ENCODE results near the gene DAZAP2. TPM values are rescaled to one million over a fixed set of nuclear protein-coding genes. Genes with fewer than 3 reads are reported as not detected.

The DAZAP2 gene
- polyA plus RNA-seq, 1 donor from 2014 or later: 97.9 TPM

DNA sequence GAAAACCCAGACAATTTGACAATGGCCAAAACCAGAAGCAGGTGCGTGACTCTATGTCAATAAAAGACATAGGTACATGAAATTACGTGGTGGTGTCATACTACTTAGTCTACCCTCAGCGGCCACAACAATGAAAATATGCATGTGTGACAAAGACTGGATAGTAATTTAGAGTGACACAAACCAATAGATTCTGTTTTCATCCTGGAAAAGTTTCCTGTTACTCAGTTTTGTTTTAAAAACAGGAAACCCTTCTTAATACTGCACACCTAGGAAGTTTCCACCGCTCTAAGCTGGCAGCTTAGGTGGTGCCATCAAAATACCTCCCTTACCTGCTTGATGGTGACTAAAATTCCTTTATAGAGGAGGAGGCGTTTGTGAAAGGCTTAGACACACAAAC lies 35.9 kb upstream of the DAZAP2 start:
- Histone ChIP-seq H3K4me3 (ENCODE audit: low read length) (no peak overlapping the region), H3K9ac (ENCODE audit: low read length) (no peak overlapping the region), H3K27ac (ENCODE audit: low read length) (no peak overlapping the region), H3K36me3 (ENCODE audit: insufficient read depth, low read length) (no peaks in the 10 kb centered on the region), H3K79me2 (replicated peaks; ENCODE audit: insufficient read depth, low read length) (no peaks in the 10 kb centered on the region), H3F3A (ENCODE audit: insufficient read depth, low read length, poor library complexity, severe bottlenecking) (no peaks in the 10 kb centered on the region), H3K9me3 (ENCODE audit: low read length) (no peaks in the 10 kb centered on the region), H3K27me3 (ENCODE audit: insufficient read depth, low read depth, low read length) (no peaks in the 10 kb centered on the region), H4K20me1 (ENCODE audit: insufficient read depth) (no peaks in the 10 kb centered on the region), H3K4me2 (ENCODE audit: low read length) (no peak overlapping the region), H3K9me2 (ENCODE audit: insufficient read depth, low read length) (no peaks in the 10 kb centered on the region), H2AFZ (ENCODE audit: low read depth, low read length) (no peak overlapping the region)
- TF ChIP-seq, protein P1, sequence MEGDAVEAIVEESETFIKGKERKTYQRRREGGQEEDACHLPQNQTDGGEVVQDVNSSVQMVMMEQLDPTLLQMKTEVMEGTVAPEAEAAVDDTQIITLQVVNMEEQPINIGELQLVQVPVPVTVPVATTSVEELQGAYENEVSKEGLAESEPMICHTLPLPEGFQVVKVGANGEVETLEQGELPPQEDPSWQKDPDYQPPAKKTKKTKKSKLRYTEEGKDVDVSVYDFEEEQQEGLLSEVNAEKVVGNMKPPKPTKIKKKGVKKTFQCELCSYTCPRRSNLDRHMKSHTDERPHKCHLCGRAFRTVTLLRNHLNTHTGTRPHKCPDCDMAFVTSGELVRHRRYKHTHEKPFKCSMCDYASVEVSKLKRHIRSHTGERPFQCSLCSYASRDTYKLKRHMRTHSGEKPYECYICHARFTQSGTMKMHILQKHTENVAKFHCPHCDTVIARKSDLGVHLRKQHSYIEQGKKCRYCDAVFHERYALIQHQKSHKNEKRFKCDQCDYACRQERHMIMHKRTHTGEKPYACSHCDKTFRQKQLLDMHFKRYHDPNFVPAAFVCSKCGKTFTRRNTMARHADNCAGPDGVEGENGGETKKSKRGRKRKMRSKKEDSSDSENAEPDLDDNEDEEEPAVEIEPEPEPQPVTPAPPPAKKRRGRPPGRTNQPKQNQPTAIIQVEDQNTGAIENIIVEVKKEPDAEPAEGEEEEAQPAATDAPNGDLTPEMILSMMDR (IDR thresholded peaks at IDR 0.05; ENCODE audit: poor library complexity, severe bottlenecking): no peak
- TF ChIP-seq, protein P2, sequence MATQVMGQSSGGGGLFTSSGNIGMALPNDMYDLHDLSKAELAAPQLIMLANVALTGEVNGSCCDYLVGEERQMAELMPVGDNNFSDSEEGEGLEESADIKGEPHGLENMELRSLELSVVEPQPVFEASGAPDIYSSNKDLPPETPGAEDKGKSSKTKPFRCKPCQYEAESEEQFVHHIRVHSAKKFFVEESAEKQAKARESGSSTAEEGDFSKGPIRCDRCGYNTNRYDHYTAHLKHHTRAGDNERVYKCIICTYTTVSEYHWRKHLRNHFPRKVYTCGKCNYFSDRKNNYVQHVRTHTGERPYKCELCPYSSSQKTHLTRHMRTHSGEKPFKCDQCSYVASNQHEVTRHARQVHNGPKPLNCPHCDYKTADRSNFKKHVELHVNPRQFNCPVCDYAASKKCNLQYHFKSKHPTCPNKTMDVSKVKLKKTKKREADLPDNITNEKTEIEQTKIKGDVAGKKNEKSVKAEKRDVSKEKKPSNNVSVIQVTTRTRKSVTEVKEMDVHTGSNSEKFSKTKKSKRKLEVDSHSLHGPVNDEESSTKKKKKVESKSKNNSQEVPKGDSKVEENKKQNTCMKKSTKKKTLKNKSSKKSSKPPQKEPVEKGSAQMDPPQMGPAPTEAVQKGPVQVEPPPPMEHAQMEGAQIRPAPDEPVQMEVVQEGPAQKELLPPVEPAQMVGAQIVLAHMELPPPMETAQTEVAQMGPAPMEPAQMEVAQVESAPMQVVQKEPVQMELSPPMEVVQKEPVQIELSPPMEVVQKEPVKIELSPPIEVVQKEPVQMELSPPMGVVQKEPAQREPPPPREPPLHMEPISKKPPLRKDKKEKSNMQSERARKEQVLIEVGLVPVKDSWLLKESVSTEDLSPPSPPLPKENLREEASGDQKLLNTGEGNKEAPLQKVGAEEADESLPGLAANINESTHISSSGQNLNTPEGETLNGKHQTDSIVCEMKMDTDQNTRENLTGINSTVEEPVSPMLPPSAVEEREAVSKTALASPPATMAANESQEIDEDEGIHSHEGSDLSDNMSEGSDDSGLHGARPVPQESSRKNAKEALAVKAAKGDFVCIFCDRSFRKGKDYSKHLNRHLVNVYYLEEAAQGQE (IDR thresholded peaks at IDR 0.05; ENCODE audit: borderline replicate concordance): no peak
- TF ChIP-seq MXI1 (conservative IDR thresholded peaks at IDR 0.05; ENCODE audit: poor library complexity, severe bottlenecking) (no peak), SMC3 (conservative IDR thresholded peaks at IDR 0.05; ENCODE audit: poor library complexity) (no peak), POLR2AphosphoS5 (IDR thresholded peaks at IDR 0.05) (no peak), TAF1 (IDR thresholded peaks at IDR 0.05; ENCODE audit: low read depth) (no peak), EZH2 (IDR thresholded peaks at IDR 0.05; ENCODE audit: borderline replicate concordance, insufficient read depth, low read length, poor library complexity, severe bottlenecking) (no peak), RAD21 (conservative IDR thresholded peaks at IDR 0.05) (no peak), EP300 (conservative IDR thresholded peaks at IDR 0.05; ENCODE audit: poor library complexity, severe bottlenecking) (no peak)

DNA sequence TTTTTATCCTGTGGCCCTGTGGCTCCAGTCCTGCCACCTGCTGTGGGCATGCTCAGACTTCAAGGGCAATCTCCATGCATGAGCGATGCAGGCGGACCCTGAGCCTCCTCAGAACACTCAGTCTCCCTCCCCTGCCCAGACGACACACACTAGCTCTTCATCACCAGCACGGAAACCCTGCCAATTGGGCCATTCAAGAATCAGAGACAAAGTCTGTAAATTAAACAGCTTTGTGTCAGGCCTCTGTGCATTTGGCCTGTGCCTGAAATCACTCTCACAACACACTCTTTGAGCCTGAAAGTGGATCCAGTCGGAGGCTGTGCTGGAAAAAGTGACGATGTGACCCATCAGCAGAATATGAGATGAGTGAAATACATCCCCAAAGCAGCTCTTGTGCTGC lies 33.3 kb upstream of the DAZAP2 start:
- no peaks in the 10 kb centered on the region for H3K27me3 ChIP-seq (ENCODE audit: insufficient read depth, low read depth, low read length)
- no peaks in the 10 kb centered on the region for H3K9me2 ChIP-seq (ENCODE audit: insufficient read depth, low read length)
- H3K27ac ChIP-seq (ENCODE audit: low read length): no peak overlapping the region
- no peaks in the 10 kb centered on the region for H3F3A ChIP-seq (ENCODE audit: insufficient read depth, low read length, poor library complexity, severe bottlenecking)
- peaks cover 7% of the 10 kb centered on the region for H3K36me3 ChIP-seq (ENCODE audit: insufficient read depth, low read length)
- H3K9ac ChIP-seq (ENCODE audit: low read length): no peak overlapping the region
- no peaks in the 10 kb centered on the region for H4K20me1 ChIP-seq (ENCODE audit: insufficient read depth)
- TF ChIP-seq, protein P2 (IDR thresholded peaks at IDR 0.05; ENCODE audit: borderline replicate concordance): no peak
- no peak for TF ChIP-seq POLR2AphosphoS5 (IDR thresholded peaks at IDR 0.05)
- TF ChIP-seq TAF1 (IDR thresholded peaks at IDR 0.05; ENCODE audit: low read depth): no peak
- H2AFZ ChIP-seq (ENCODE audit: low read depth, low read length): no peak overlapping the region
- H3K4me2 ChIP-seq (ENCODE audit: low read length): no peak overlapping the region
- H3K4me3 ChIP-seq (ENCODE audit: low read length): no peak overlapping the region
- no peaks in the 10 kb centered on the region for H3K9me3 ChIP-seq (ENCODE audit: low read length)
- no peaks in the 10 kb centered on the region for H3K79me2 ChIP-seq (replicated peaks; ENCODE audit: insufficient read depth, low read length)

Data from neural cell (in vitro differentiated cells).